HG02970 (cell line): ENCODE data around the gene SORBS1.
"Not testable (repeated sequence)": the region's sequence is repeated elsewhere in the genome, so short reads cannot be mapped to it uniquely, and the experiment has no call there.

Source experiments
- ATAC-seq: cut with Tn5 transposase; IDR thresholded peaks from one replicate; pipeline ENCODE4 v1.9.1; 2021; ENCODE audit warnings: mild to moderate bottlenecking, moderate library complexity, moderate number of reproducible peaks; ENCODE audit not compliant: unreplicated experiment, low FRiP score

Gene SORBS1

GRCh38 chr10:95496246-95496911 lies 64.8 kb downstream of the SORBS1 start:
- no peak for ATAC-seq

GRCh38 chr10:95493862-95494261 lies 67.3 kb downstream of the SORBS1 start:
- ATAC-seq: no peak

- no peak for ATAC-seq
Observed at GRCh38 chr10:95487994-95488393, 73.2 kb downstream of the SORBS1 start.

- ATAC-seq: no peak
Observed at GRCh38 chr10:95485056-95485844, 75.9 kb downstream of the SORBS1 start.

GRCh38 chr10:95482501-95483233 lies 78.5 kb downstream of the SORBS1 start:
- no peak for ATAC-seq

GRCh38 chr10:95480901-95481491 lies 80.2 kb downstream of the SORBS1 start:
- no peak for ATAC-seq

GRCh38 chr10:95480102-95480900 lies 80.9 kb downstream of the SORBS1 start:
- ATAC-seq: no peak

GRCh38 chr10:95478935-95479334 lies 82.2 kb downstream of the SORBS1 start:
- ATAC-seq: no peak

- ATAC-seq: no peak
Observed at GRCh38 chr10:95478185-95478584, 83.0 kb downstream of the SORBS1 start.

- ATAC-seq: no peak
Observed at GRCh38 chr10:95477175-95477520, 84.0 kb downstream of the SORBS1 start.

- no peak for ATAC-seq
Observed at GRCh38 chr10:95476469-95477174, 84.5 kb downstream of the SORBS1 start.

- ATAC-seq: no peak
Observed at GRCh38 chr10:95475827-95476468, 85.2 kb downstream of the SORBS1 start.

GRCh38 chr10:95475003-95475383 lies 86.2 kb downstream of the SORBS1 start:
- no peak for ATAC-seq

GRCh38 chr10:95474228-95475002 lies 86.8 kb downstream of the SORBS1 start:
- ATAC-seq: no peak

- no peak for ATAC-seq
Observed at GRCh38 chr10:95472304-95473088, 88.7 kb downstream of the SORBS1 start.

- ATAC-seq: no peak
Observed at GRCh38 chr10:95469676-95470075, 91.5 kb downstream of the SORBS1 start.

- ATAC-seq: no peak
Observed at GRCh38 chr10:95469251-95469650, 91.9 kb downstream of the SORBS1 start.

GRCh38 chr10:95467642-95468041 lies 93.5 kb downstream of the SORBS1 start:
- ATAC-seq: not testable (repeated sequence)
